HFFc6 (cell line): ENCODE data around the gene PWWP2B. TPM values are rescaled to one million over a fixed set of nuclear protein-coding genes. Genes with fewer than 3 reads are reported as not detected.

Experiments
- DNase-seq: peaks from one replicate; pipeline ENCODE4 v3.0.0-alpha.2; 2018
- H3K27ac Mint-ChIP-seq: 2 replicates; pipeline ENCODE4 v1.8.0; 2020; ENCODE audit warnings: mild to moderate bottlenecking, mixed read lengths
- H3K27me3 Mint-ChIP-seq: 2 replicates; pipeline ENCODE4 v1.8.0; 2021; ENCODE audit warnings: mild to moderate bottlenecking, moderate library complexity, mixed read lengths; ENCODE audit not compliant: insufficient read depth
- H3K36me3 Mint-ChIP-seq: 2 replicates; pipeline ENCODE4 v1.8.0; 2021; ENCODE audit warnings: low read depth, mixed read lengths
- H3K4me1 Mint-ChIP-seq: 2 replicates; pipeline ENCODE4 v1.8.0; 2020; ENCODE audit warnings: low read depth, mixed read lengths
- H3K4me3 Mint-ChIP-seq: 2 replicates; pipeline ENCODE4 v1.8.0; 2020; ENCODE audit warnings: mild to moderate bottlenecking, moderate library complexity, mixed read lengths
- H3K9me3 Mint-ChIP-seq: 2 replicates; pipeline ENCODE4 v1.8.0; 2020; ENCODE audit warnings: mild to moderate bottlenecking, mixed read lengths
- total RNA-seq, 6 experiments: library from RNA; stranded (reverse); fragmentation: NEBNext Ultra II Directional; extraction: Animal tissue kit (Norgen Biotek cat#: 25700); gene quantifications; 2 replicates in 1 of 6; 3 replicates in 5 of 6; pipeline ENCODE4 v1.2.3, GENCODE V29; 2021
- TF ChIP-seq, protein P1 (sequence below): fragments of 200-600 bp; sonication (generic); IDR thresholded peaks from 2 replicates; pipeline ENCODE4 v1.5.0; 2021; ENCODE audit warnings: antibody characterized with exemption, mild to moderate bottlenecking

Gene PWWP2B
- total RNA-seq, 6 experiments from 2014 or later, result 4.1 to 6.3 (median 4.7) TPM

DNA sequence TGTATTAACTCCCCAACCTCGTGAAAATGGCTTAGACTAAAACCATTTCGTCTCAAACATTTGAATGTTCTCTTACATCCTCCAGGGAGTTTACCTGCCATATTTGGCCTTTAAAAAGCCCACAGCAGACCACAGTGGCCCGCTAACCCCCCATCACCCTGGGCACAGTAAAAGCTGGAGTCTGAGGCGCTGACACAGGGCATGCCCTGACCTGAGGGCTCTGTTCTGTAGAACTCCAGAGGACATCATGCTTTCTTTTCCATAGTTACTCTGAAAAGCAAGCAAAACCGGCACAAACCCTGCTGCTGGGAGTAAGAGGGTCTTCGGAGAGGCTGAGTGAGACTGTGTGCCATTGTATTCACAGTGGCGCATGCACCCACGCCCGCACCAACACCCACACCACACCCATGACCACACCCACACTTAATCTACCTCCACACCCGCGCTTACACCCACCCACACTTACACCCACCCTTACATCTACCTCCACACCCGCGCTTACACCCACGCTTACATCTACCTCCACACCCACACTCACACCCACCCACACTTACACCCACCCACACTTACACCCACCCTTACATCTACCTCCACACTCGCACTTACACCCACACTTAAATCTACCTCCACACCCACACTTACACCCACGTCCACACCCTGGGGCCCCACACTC, 32.9 kb upstream of the PWWP2B start:
- no peak overlapping the region for H3K27ac Mint-ChIP-seq
- TF ChIP-seq, protein P1, sequence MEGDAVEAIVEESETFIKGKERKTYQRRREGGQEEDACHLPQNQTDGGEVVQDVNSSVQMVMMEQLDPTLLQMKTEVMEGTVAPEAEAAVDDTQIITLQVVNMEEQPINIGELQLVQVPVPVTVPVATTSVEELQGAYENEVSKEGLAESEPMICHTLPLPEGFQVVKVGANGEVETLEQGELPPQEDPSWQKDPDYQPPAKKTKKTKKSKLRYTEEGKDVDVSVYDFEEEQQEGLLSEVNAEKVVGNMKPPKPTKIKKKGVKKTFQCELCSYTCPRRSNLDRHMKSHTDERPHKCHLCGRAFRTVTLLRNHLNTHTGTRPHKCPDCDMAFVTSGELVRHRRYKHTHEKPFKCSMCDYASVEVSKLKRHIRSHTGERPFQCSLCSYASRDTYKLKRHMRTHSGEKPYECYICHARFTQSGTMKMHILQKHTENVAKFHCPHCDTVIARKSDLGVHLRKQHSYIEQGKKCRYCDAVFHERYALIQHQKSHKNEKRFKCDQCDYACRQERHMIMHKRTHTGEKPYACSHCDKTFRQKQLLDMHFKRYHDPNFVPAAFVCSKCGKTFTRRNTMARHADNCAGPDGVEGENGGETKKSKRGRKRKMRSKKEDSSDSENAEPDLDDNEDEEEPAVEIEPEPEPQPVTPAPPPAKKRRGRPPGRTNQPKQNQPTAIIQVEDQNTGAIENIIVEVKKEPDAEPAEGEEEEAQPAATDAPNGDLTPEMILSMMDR, result no peak
- H3K4me1 Mint-ChIP-seq, result peaks cover 11% of the 10 kb centered on the region
- no peak overlapping the region for H3K4me3 Mint-ChIP-seq
- no peaks in the 10 kb centered on the region for H3K9me3 Mint-ChIP-seq
- no peaks in the 10 kb centered on the region; the same call in 1 of the 2 replicates for H3K27me3 Mint-ChIP-seq
- DNase-seq, result no peak
- peaks cover 10% of the 10 kb centered on the region for H3K36me3 Mint-ChIP-seq

DNA sequence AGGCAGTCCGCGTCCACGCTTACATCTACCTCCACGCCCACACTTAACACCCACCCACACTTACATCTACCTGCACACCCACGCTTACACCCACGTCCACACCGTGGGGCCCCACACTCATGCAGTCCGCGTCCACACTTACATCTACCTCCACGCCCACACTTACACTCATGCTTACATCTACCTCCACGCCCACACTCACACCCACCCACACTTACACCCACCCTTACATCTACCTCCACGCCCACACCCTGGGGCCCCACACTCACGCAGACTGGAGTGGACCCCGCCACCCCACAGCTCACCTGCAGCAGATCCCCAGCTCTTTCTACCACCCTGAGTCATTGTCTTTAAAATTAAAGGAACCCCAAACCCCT, 32.4 kb upstream of the PWWP2B start:
- Mint-ChIP-seq H3K36me3 (peaks cover 10% of the 10 kb centered on the region), H3K9me3 (no peaks in the 10 kb centered on the region), H3K4me3 (no peak overlapping the region), H3K4me1 (peaks cover 16% of the 10 kb centered on the region), H3K27ac (no peak overlapping the region), H3K27me3 (no peaks in the 10 kb centered on the region; the same call in 1 of the 2 replicates)
- no peak for DNase-seq
- TF ChIP-seq, protein P1, result no peak

- Mint-ChIP-seq H3K9me3 (no peaks in the 10 kb centered on the region), H3K27me3 (no peaks in the 10 kb centered on the region; the same call in 1 of the 2 replicates), H3K36me3 (peaks cover 10% of the 10 kb centered on the region), H3K4me3 (no peak overlapping the region), H3K4me1 (peaks cover 19% of the 10 kb centered on the region), H3K27ac (no peak overlapping the region)
- no peak for DNase-seq
- TF ChIP-seq, protein P1, result no peak
These were observed 31.9 kb upstream of the PWWP2B start for GRCh38 chr10:132365102-132365501.

GRCh38 chr10:132366006-132366405, 31.0 kb upstream of the PWWP2B start:
- H3K9me3 Mint-ChIP-seq, result no peaks in the 10 kb centered on the region
- H3K27ac Mint-ChIP-seq, result no peak overlapping the region
- no peak for DNase-seq
- H3K4me1 Mint-ChIP-seq, result peaks cover 19% of the 10 kb centered on the region
- no peak overlapping the region for H3K4me3 Mint-ChIP-seq
- no peaks in the 10 kb centered on the region; the same call in none of the 2 replicates for H3K27me3 Mint-ChIP-seq
- TF ChIP-seq, protein P1, result no peak
- H3K36me3 Mint-ChIP-seq, result peaks cover 10% of the 10 kb centered on the region

DNA sequence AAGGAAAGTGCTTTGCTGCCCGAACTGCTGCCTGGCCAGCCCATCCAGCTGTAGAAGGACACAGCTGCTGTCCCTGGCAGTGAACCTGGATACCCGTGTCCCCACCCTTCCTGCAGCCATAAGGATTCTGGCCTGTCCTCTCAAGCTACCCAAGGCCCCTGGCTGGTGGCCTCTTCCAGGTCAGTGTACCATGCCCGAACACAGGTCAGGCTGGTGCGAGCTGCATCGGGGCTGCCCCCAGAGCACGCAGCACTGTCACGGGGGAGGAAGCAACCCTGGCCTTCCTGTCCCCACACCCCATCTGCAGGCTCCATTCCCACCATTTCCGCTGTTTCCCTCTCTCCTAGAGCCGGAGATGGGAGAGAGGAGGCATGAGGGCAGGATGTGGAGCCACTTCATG, 30.5 kb upstream of the PWWP2B start:
- DNase-seq, result no peak
- TF ChIP-seq, protein P1, result no peak
- no peaks in the 10 kb centered on the region for H3K9me3 Mint-ChIP-seq
- peaks cover 10% of the 10 kb centered on the region for H3K36me3 Mint-ChIP-seq
- no peak overlapping the region for H3K4me3 Mint-ChIP-seq
- H3K4me1 Mint-ChIP-seq, result peaks cover 19% of the 10 kb centered on the region
- no peak overlapping the region for H3K27ac Mint-ChIP-seq
- no peaks in the 10 kb centered on the region; the same call in none of the 2 replicates for H3K27me3 Mint-ChIP-seq
